ENCODE data around the gene SWAP70.
"Not testable (repeated sequence)": the region's sequence is repeated elsewhere in the genome, so short reads cannot be mapped to it uniquely, and the experiment has no call there.

SWAP70 gene

DNA sequence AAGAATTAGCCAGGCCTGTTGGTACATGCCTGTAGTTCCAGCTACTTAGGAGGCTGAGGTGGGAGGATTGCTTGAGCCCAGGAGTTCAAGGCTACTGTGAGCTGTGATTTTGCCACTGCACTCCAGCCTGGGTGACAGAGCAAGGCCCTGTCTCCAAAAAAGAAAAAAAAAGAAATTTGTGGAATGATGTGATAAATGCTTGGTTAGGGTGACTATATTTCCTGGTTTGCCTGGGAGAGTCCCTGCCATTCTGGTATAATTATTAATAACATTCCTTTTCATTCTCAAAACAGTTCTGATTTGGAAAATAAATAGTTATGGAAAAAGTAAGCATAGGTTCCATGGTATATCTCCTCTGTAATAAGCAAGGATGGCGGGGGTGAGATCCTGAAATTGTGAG, 74.8 kb downstream of the SWAP70 start:
- DNase-seq (ENCODE audit: low read depth), result no peak
- no peak overlapping the region for H3K4me3 ChIP-seq (replicated peaks; ENCODE audit: low read depth, low read length)
- TF ChIP-seq, protein P1, sequence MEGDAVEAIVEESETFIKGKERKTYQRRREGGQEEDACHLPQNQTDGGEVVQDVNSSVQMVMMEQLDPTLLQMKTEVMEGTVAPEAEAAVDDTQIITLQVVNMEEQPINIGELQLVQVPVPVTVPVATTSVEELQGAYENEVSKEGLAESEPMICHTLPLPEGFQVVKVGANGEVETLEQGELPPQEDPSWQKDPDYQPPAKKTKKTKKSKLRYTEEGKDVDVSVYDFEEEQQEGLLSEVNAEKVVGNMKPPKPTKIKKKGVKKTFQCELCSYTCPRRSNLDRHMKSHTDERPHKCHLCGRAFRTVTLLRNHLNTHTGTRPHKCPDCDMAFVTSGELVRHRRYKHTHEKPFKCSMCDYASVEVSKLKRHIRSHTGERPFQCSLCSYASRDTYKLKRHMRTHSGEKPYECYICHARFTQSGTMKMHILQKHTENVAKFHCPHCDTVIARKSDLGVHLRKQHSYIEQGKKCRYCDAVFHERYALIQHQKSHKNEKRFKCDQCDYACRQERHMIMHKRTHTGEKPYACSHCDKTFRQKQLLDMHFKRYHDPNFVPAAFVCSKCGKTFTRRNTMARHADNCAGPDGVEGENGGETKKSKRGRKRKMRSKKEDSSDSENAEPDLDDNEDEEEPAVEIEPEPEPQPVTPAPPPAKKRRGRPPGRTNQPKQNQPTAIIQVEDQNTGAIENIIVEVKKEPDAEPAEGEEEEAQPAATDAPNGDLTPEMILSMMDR (IDR thresholded peaks at IDR 0.05; ENCODE audit: low read length, missing control alignments), result no peak

DNA sequence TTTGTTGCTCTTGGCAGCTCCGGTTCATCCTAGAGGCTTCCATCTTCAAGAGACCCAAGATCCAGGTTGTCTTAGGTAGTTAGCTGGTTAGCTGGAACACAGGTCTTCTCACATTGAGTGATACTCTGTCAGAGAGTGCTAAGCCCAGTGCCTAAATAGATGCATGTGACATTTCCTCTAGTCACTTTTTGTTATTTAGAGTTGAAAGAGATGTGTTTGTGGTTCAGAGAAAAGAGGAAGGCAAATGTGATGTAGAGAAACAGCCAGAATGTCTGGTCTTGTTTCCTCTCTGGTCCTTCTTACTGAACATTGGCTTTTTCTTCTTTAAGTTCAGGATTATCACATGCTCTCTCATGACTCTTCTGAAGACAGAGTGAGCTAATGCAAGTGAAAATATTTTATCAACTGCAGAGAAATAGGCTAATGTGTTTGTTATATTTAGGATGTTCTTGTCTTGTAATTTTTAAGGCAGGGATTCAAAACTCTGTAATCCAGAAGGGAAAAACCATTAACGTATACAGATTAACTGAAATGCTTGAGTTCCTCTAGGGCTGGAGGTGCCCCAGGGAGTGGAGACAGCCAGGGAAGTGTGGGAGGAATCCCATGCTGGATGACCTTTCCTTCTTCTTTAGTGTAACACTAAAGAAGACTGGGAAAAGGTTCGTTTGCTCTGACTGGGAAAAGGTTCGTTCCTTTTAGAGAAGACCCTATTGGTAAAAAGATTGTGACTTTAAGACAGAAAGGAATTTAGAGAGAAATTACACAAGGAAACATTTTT, 75.4 kb downstream of the SWAP70 start:
- TF ChIP-seq, protein P1 (IDR thresholded peaks at IDR 0.05; ENCODE audit: low read length, missing control alignments), result no peak
- no peak for DNase-seq (ENCODE audit: low read depth)
- no peak overlapping the region for H3K4me3 ChIP-seq (replicated peaks; ENCODE audit: low read depth, low read length)

- no peak for DNase-seq (ENCODE audit: low read depth)
- no peak overlapping the region for H3K4me3 ChIP-seq (replicated peaks; ENCODE audit: low read depth, low read length)
- TF ChIP-seq, protein P1 (IDR thresholded peaks at IDR 0.05; ENCODE audit: low read length, missing control alignments), result no peak
Measured at GRCh38 chr11:9740202-9740883, 76.5 kb downstream of the SWAP70 start.

DNA sequence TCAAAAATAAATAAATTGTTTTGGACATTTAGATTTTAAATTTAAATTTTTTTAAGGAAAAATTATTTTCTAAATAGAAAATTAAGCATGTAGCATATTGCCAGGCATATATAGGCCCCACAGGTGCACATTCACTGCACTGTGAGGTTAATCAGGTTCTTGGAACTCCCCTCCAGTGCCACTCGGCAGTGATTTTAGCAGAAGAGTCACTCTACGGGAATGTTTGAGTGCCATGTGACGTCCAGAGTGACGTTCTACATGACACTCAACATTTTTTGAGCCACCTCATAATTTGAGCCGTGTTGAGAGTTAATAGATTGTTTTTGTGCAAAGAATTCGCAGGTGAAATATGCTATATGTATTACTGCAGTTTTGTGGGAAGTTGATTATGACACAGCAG, 77.4 kb downstream of the SWAP70 start:
- no peak for DNase-seq (ENCODE audit: low read depth)
- H3K4me3 ChIP-seq (replicated peaks; ENCODE audit: low read depth, low read length), result no peak overlapping the region
- TF ChIP-seq, protein P1 (IDR thresholded peaks at IDR 0.05; ENCODE audit: low read length, missing control alignments), result no peak

DNA sequence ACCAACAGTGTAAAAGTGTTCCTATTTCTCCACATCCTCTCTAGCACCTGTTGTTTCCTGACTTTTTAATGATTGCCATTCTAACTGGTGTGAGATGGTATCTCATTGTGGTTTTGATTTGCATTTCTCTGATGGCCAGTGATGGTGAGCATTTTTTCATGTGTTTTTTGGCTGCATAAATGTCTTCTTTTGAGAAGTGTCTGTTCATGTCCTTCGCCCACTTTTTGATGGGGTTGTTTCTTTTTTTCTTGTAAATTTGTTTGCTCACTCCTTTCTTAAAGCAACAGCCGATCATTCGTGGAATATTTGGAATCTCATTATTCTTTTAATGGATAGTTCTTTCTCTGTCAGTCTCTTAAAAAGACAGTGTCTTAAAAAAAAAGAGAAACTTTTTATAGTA, 79.6 kb downstream of the SWAP70 start:
- DNase-seq (ENCODE audit: low read depth); H3K4me3 ChIP-seq (replicated peaks; ENCODE audit: low read depth, low read length): not testable (repeated sequence)

DNA sequence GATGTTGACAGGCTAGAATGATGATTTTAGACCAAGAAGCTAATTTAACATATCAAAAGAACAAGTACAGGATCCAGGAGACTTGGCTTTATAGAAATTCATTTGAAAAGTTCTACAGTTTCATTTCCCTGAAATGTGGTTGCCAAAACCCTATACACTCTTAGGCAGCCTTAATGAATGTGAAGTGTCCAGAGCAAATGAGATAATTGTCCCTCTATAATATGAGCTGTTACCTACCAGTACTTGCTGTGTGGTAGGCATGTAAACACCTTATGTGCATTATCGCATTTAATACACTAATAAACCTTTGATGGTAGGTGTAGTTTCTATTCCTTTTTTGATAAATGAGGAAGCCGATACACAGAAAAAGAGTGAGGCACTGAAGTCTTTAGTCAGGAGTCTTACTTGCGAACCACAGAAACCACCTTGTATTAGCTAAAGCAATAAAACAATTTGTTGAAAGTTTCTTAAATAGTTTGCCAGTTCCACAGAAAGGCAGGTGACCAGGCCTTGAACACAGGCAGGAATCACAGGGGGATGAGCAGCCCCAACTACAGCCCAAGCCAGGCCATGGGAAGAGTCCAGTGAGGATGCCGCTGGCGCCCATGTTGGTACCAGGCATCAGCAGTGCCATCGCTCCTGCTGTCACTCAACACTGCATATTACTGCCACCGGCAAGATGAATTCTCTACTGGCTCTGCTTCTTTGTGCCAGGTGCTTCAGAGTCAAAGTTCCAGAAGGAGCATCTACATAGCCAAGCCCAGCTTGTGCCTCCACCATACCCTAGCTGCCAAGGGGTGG, 81.7 kb downstream of the SWAP70 start:
- DNase-seq (ENCODE audit: low read depth), result no peak
- no peak overlapping the region for H3K4me3 ChIP-seq (replicated peaks; ENCODE audit: low read depth, low read length)
- TF ChIP-seq, protein P1 (IDR thresholded peaks at IDR 0.05; ENCODE audit: low read length, missing control alignments), result no peak

GRCh38 chr11:9747229-9747628, 83.4 kb downstream of the SWAP70 start:
- DNase-seq (ENCODE audit: low read depth), result no peak
- TF ChIP-seq, protein P1 (IDR thresholded peaks at IDR 0.05; ENCODE audit: low read length, missing control alignments), result no peak
- no peak overlapping the region for H3K4me3 ChIP-seq (replicated peaks; ENCODE audit: low read depth, low read length)
